Astrocyte (in vitro differentiated cells and primary cell): Measurements from ENCODE around the gene SCAF8. TPM values are rescaled to one million over a fixed set of nuclear protein-coding genes. Genes with fewer than 3 reads are reported as not detected.

ENCODE experiments used
- DNase-seq: peaks from one replicate; pipeline ENCODE4 v3.0.0-alpha.2; 2010; ENCODE audit warnings: low read depth
- FAIRE-seq: peaks from 2 replicates; lab custom pipeline; 2011; peaks lifted over from hg19 to GRCh38; lab: Jason Lieb, UNC
- H2AFZ ChIP-seq: 2 replicates; pipeline ENCODE4 v1.6.0; 2012; ENCODE audit warnings: low read depth, low read length, inconsistent platforms
- H3K27ac ChIP-seq: 2 replicates; pipeline ENCODE4 v1.5.1; 2011; ENCODE audit warnings: low read depth, low read length, inconsistent platforms
- H3K27me3 ChIP-seq: 2 replicates; pipeline ENCODE4 v1.6.0; 2011; ENCODE audit warnings: low read length, inconsistent platforms; ENCODE audit not compliant: insufficient read depth
- H3K36me3 ChIP-seq: 2 replicates; pipeline ENCODE4 v1.5.1; 2011; ENCODE audit warnings: low read length, inconsistent platforms; ENCODE audit not compliant: insufficient read depth
- H3K4me1 ChIP-seq: 2 replicates; pipeline ENCODE4 v1.5.1; 2011; ENCODE audit warnings: low read length, inconsistent platforms; ENCODE audit not compliant: insufficient read depth
- H3K4me2 ChIP-seq: 2 replicates; pipeline ENCODE4 v1.6.0; 2012; ENCODE audit warnings: low read length, inconsistent platforms
- H3K4me3 ChIP-seq: 2 replicates; pipeline ENCODE4 v1.5.1; 2011; ENCODE audit warnings: low read depth, mild to moderate bottlenecking, low read length, inconsistent platforms; ENCODE audit not compliant: insufficient read depth
- H3K79me2 ChIP-seq: 2 replicates; pipeline ENCODE4 v1.6.0; 2012; ENCODE audit warnings: mild to moderate bottlenecking, low read length, inconsistent platforms; ENCODE audit not compliant: insufficient read depth
- H3K9ac ChIP-seq: 2 replicates; pipeline ENCODE4 v1.6.0; 2012; ENCODE audit warnings: mild to moderate bottlenecking, low read length, inconsistent platforms
- H3K9me3 ChIP-seq: 2 replicates; pipeline ENCODE4 v1.5.1; 2012; ENCODE audit warnings: low read depth, mild to moderate bottlenecking, low read length, inconsistent platforms; ENCODE audit not compliant: insufficient read depth
- H4K20me1 ChIP-seq: 2 replicates; pipeline ENCODE4 v1.6.0; 2012; ENCODE audit warnings: low read length, inconsistent platforms; ENCODE audit not compliant: insufficient read depth
- H3K27ac Mint-ChIP-seq: one replicate; pipeline ENCODE4 v1.8.0; 2021; ENCODE audit warnings: mild to moderate bottlenecking, mixed read lengths; ENCODE audit not compliant: unreplicated experiment
- H3K27me3 Mint-ChIP-seq: one replicate; pipeline ENCODE4 v1.8.0; 2021; ENCODE audit warnings: low read depth, mixed read lengths; ENCODE audit not compliant: unreplicated experiment
- H3K36me3 Mint-ChIP-seq: one replicate; pipeline ENCODE4 v1.8.0; 2021; ENCODE audit warnings: low read depth, mixed read lengths; ENCODE audit not compliant: unreplicated experiment
- H3K4me1 Mint-ChIP-seq: one replicate; pipeline ENCODE4 v1.8.0; 2021; ENCODE audit warnings: low read depth, mixed read lengths; ENCODE audit not compliant: unreplicated experiment
- H3K4me3 Mint-ChIP-seq: one replicate; pipeline ENCODE4 v1.8.0; 2021; ENCODE audit warnings: mild to moderate bottlenecking, moderate library complexity, mixed read lengths; ENCODE audit not compliant: unreplicated experiment
- H3K9me3 Mint-ChIP-seq: one replicate; pipeline ENCODE4 v1.8.0; 2021; ENCODE audit warnings: mild to moderate bottlenecking, mixed read lengths; ENCODE audit not compliant: unreplicated experiment
- EZH2 ChIP-seq: IDR thresholded peaks from 2 replicates; pipeline ENCODE4 v1.6.1; 2012; ENCODE audit warnings: mild to moderate bottlenecking, low read length, inconsistent platforms; ENCODE audit not compliant: insufficient read depth
- total RNA-seq: library from RNA; stranded (reverse); gene quantifications from 2 replicates; pipeline ENCODE4 v1.2.1, GENCODE V29; 2021
- TF ChIP-seq, protein P1 (sequence below): IDR thresholded peaks from 2 replicates; pipeline ENCODE4 v1.5.1; 2011; ENCODE audit warnings: low read depth, mild to moderate bottlenecking, inconsistent platforms, low read length, moderate library complexity; ENCODE audit not compliant: insufficient read depth

Gene SCAF8
- total RNA-seq, 1 donor from 2014 or later = 36.0 TPM

DNA sequence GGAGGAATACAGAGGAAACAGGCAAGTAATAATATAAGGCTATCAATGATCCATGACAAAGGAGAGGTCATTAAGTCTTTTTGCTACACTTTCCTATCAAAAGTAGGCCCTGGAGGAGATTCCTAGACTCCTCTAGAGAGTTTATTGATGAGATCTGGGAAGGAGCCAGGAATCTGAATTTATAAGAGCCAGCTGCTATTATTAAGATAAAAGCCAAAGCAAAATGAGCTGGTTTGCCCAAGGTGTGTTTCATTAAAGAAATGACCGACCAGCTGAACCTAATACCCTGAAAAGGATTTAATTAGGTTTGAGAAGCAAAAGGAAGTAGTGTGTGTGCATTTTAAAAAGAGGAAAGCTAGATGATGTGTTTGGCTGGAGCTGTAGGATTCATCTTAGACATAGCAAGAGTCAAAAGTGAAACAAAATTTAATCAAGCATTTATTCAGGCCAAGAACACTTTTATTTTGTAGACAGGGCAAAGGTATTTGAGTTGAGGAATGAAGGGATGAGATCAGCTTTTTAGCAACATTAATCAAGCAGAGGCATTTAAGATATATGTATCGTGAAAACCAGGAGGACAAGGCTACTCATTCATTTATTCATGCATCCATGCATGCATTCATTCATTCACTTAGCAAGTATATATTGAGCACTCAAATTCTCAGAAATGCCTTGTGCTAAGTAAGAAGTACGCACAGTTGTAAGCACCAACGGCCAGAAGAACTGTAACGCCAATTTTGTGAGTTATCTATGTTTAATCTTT is 43.5 kb upstream of the SCAF8 start:
- TF ChIP-seq, protein P1, sequence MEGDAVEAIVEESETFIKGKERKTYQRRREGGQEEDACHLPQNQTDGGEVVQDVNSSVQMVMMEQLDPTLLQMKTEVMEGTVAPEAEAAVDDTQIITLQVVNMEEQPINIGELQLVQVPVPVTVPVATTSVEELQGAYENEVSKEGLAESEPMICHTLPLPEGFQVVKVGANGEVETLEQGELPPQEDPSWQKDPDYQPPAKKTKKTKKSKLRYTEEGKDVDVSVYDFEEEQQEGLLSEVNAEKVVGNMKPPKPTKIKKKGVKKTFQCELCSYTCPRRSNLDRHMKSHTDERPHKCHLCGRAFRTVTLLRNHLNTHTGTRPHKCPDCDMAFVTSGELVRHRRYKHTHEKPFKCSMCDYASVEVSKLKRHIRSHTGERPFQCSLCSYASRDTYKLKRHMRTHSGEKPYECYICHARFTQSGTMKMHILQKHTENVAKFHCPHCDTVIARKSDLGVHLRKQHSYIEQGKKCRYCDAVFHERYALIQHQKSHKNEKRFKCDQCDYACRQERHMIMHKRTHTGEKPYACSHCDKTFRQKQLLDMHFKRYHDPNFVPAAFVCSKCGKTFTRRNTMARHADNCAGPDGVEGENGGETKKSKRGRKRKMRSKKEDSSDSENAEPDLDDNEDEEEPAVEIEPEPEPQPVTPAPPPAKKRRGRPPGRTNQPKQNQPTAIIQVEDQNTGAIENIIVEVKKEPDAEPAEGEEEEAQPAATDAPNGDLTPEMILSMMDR = no peak
- TF ChIP-seq EZH2 = no peak
- H3K36me3 ChIP-seq = no peaks in the 10 kb centered on the region
- no peak overlapping the region for H3K4me3 ChIP-seq
- H3K79me2 ChIP-seq = no peaks in the 10 kb centered on the region
- H3K4me2 ChIP-seq = no peak overlapping the region
- H3K9me3 ChIP-seq = no peaks in the 10 kb centered on the region
- no peaks in the 10 kb centered on the region for H4K20me1 ChIP-seq
- Mint-ChIP-seq H3K27me3 (no peaks in the 10 kb centered on the region), H3K4me3 (no peak overlapping the region), H3K36me3 (no peaks in the 10 kb centered on the region), H3K4me1 (no peaks in the 10 kb centered on the region), H3K27ac (no peak overlapping the region), H3K9me3 (no peaks in the 10 kb centered on the region)
- H3K4me1 ChIP-seq = no peaks in the 10 kb centered on the region
- peak; percentile 7 for DNase-seq
- no peak for FAIRE-seq
- no peak overlapping the region for H3K27ac ChIP-seq
- H3K27me3 ChIP-seq = no peaks in the 10 kb centered on the region
- no peak overlapping the region for H2AFZ ChIP-seq
- H3K9ac ChIP-seq = no peak overlapping the region

DNA sequence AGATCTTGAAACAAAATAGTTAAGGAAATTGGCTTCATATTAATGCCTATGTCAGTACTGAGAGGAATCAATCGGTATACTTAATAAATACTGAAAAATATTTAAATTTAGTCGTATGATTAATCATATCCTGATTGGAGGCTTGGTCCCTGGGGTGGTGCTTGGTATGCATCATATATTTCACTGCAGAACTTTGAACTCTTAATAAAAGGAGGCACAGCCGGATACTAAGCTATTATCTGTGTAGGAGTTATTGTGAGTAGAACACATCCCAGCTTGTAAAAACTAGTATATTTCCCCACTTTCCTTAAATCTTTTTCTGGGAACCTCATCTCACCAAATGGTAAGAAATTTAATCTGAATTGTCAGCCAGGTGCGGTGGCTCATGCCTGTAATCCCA is 42.4 kb upstream of the SCAF8 start:
- no peaks in the 10 kb centered on the region for H3K36me3 Mint-ChIP-seq
- no peaks in the 10 kb centered on the region for H3K36me3 ChIP-seq
- DNase-seq (no peak), FAIRE-seq (no peak)
- H3K27ac Mint-ChIP-seq = no peak overlapping the region
- no peaks in the 10 kb centered on the region for H3K27me3 ChIP-seq
- no peak overlapping the region for H3K4me3 ChIP-seq
- no peak overlapping the region for H3K4me2 ChIP-seq
- TF ChIP-seq, protein P1 = no peak
- TF ChIP-seq EZH2 = no peak
- no peaks in the 10 kb centered on the region for H3K9me3 Mint-ChIP-seq
- H2AFZ ChIP-seq = no peak overlapping the region
- H4K20me1 ChIP-seq = no peaks in the 10 kb centered on the region
- H3K4me1 ChIP-seq = no peaks in the 10 kb centered on the region
- no peak overlapping the region for H3K27ac ChIP-seq
- H3K4me3 Mint-ChIP-seq = no peak overlapping the region
- no peak overlapping the region for H3K9ac ChIP-seq
- no peaks in the 10 kb centered on the region for H3K4me1 Mint-ChIP-seq
- no peaks in the 10 kb centered on the region for H3K79me2 ChIP-seq
- H3K9me3 ChIP-seq = no peaks in the 10 kb centered on the region
- no peaks in the 10 kb centered on the region for H3K27me3 Mint-ChIP-seq

DNA sequence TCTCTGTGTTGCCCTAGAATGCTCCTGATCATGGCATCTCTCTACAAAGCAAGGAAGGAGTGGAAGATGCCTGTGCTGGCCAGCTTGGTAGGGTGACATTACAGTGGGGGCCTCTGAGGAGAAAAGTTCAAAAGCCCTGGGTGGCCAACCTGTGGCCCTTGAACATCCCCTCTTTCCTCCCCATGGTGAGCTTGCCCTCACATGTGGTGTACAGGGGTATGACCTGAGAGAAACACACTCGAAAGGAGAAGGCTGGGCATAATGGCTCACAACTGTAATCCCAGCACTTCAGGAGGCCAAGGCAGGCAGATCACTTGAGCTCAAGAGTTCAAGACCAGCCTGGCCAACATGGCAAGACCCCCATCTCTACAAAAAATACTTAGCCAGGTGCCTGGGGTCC is 36.6 kb upstream of the SCAF8 start:
- Histone ChIP-seq H3K27me3 (peaks cover 8% of the 10 kb centered on the region), H3K4me3 (no peak overlapping the region), H4K20me1 (no peaks in the 10 kb centered on the region), H3K4me1 (no peaks in the 10 kb centered on the region), H3K36me3 (no peaks in the 10 kb centered on the region), H2AFZ (no peak overlapping the region), H3K79me2 (no peaks in the 10 kb centered on the region), H3K9me3 (no peaks in the 10 kb centered on the region), H3K9ac (no peak overlapping the region), H3K27ac (no peak overlapping the region), H3K4me2 (no peak overlapping the region)
- no peak for DNase-seq
- no peaks in the 10 kb centered on the region for H3K9me3 Mint-ChIP-seq
- H3K27me3 Mint-ChIP-seq = no peaks in the 10 kb centered on the region
- no peaks in the 10 kb centered on the region for H3K4me1 Mint-ChIP-seq
- no peaks in the 10 kb centered on the region for H3K36me3 Mint-ChIP-seq
- TF ChIP-seq, protein P1 = no peak
- TF ChIP-seq EZH2 = no peak
- no peak overlapping the region for H3K27ac Mint-ChIP-seq
- no peak for FAIRE-seq
- no peak overlapping the region for H3K4me3 Mint-ChIP-seq
